Neural progenitor cell (in vitro differentiated cells): ENCODE data around the gene ART1. TPM values are rescaled to one million over a fixed set of nuclear protein-coding genes. Genes with fewer than 3 reads are reported as not detected.
"Not testable (repeated sequence)": the region's sequence is repeated elsewhere in the genome, so short reads cannot be mapped to it uniquely, and the experiment has no call there.

Source experiments
- DNase-seq: peaks from one replicate; pipeline ENCODE4 v3.0.0-alpha.2; 2016; ENCODE audit warnings: low spot score
- H2AFZ ChIP-seq: fragments of 200-600 bp; sonication (generic); replicated peaks from 2 replicates; pipeline ENCODE4 v1.6.1; 2016; ENCODE audit warnings: antibody characterized with exemption
- H3F3A ChIP-seq: fragments of 200-600 bp; sonication (generic); 2 replicates; pipeline ENCODE4 v1.6.1; 2016; ENCODE audit warnings: antibody characterized with exemption, low read depth
- H3K27ac ChIP-seq: fragments of 200-600 bp; sonication (generic); 2 replicates; pipeline ENCODE4 v1.5.1; 2016; ENCODE audit warnings: mild to moderate bottlenecking
- H3K27me3 ChIP-seq: fragments of 200-600 bp; sonication (generic); 2 replicates; pipeline ENCODE4 v1.6.1; 2016; ENCODE audit warnings: mild to moderate bottlenecking, moderate library complexity
- H3K36me3 ChIP-seq: fragments of 200-600 bp; sonication (generic); 2 replicates; pipeline ENCODE4 v1.5.1; 2016
- H3K4me1 ChIP-seq: fragments of 200-600 bp; sonication (generic); 2 replicates; pipeline ENCODE4 v1.6.1; 2016; ENCODE audit warnings: mixed run types
- H3K4me2 ChIP-seq: fragments of 200-600 bp; sonication (generic); 2 replicates; pipeline ENCODE4 v1.6.1; 2016
- H3K4me3 ChIP-seq: fragments of 200-600 bp; sonication (generic); 2 replicates; pipeline ENCODE4 v1.5.1; 2016
- H3K79me2 ChIP-seq: fragments of 200-600 bp; sonication (generic); 2 replicates; pipeline ENCODE4 v1.6.1; 2016; ENCODE audit warnings: low read depth
- H3K9ac ChIP-seq: fragments of 200-600 bp; sonication (generic); 2 replicates; pipeline ENCODE4 v1.6.1; 2016
- H3K9me3 ChIP-seq: fragments of 200-600 bp; sonication (generic); 2 replicates; pipeline ENCODE4 v1.5.1; 2016; ENCODE audit warnings: low read depth
- H4K20me1 ChIP-seq: fragments of 200-600 bp; sonication (generic); 2 replicates; pipeline ENCODE4 v1.6.1; 2016; ENCODE audit warnings: low read depth
- H3K27ac Mint-ChIP-seq: 3 replicates; pipeline ENCODE4 v1.8.0; 2021; ENCODE audit warnings: mixed read lengths
- H3K27me3 Mint-ChIP-seq: 2 replicates; pipeline ENCODE4 v1.8.0; 2022; ENCODE audit warnings: low read depth, mild to moderate bottlenecking, inconsistent platforms, moderate library complexity, mixed read lengths; ENCODE audit not compliant: insufficient read depth
- H3K36me3 Mint-ChIP-seq: 3 replicates; pipeline ENCODE4 v1.8.0; 2021; ENCODE audit warnings: mixed read lengths
- H3K4me1 Mint-ChIP-seq: 3 replicates; pipeline ENCODE4 v1.8.0; 2021; ENCODE audit warnings: mixed read lengths
- H3K4me3 Mint-ChIP-seq: 3 replicates; pipeline ENCODE4 v1.8.0; 2021; ENCODE audit warnings: mild to moderate bottlenecking, moderate library complexity, mixed read lengths
- H3K9me3 Mint-ChIP-seq: 3 replicates; pipeline ENCODE4 v1.8.0; 2020; ENCODE audit warnings: mixed read lengths
- CTCF ChIP-seq: fragments of 200-600 bp; sonication (generic); IDR thresholded peaks from 2 replicates; pipeline ENCODE4 v1.5.1; 2017; ENCODE audit warnings: antibody characterized with exemption, mild to moderate bottlenecking
- EZH2 ChIP-seq: fragments of 200-600 bp; sonication (generic); IDR thresholded peaks from 2 replicates; pipeline ENCODE4 v1.6.1; 2017; ENCODE audit warnings: antibody characterized with exemption, mild to moderate bottlenecking, moderate library complexity
- EZH2phosphoT487 ChIP-seq: fragments of 200-600 bp; sonication (generic); IDR thresholded peaks from 2 replicates; pipeline ENCODE4 v1.6.1; 2017; ENCODE audit warnings: antibody characterized with exemption
- total RNA-seq: library from RNA; depleted of rRNA; stranded (reverse); fragments of >200 nt; gene quantifications from 2 replicates; pipeline ENCODE4 v1.2.3, GENCODE V29; 2015; ENCODE audit warnings: low replicate concordance

The ART1 gene
- total RNA-seq, 1 donor from 2014 or later, result not detected

- H3K4me3 Mint-ChIP-seq, result no peak overlapping the region
- H3K27me3 Mint-ChIP-seq, result no peaks in the 10 kb centered on the region
- TF ChIP-seq CTCF (no peak), EZH2 (no peak), EZH2phosphoT487 (no peak)
- Histone ChIP-seq H3K4me3 (no peak overlapping the region), H3K4me2 (no peak overlapping the region), H3K36me3 (no peaks in the 10 kb centered on the region), H2AFZ (no peak overlapping the region), H3F3A (peaks cover 17% of the 10 kb centered on the region), H3K9me3 (no peaks in the 10 kb centered on the region), H3K27me3 (no peaks in the 10 kb centered on the region), H4K20me1 (no peaks in the 10 kb centered on the region), H3K4me1 (peaks cover 5% of the 10 kb centered on the region), H3K27ac (no peak overlapping the region), H3K9ac (no peak overlapping the region), H3K79me2 (no peaks in the 10 kb centered on the region)
- H3K4me1 Mint-ChIP-seq, result peaks cover 21% of the 10 kb centered on the region
- no peaks in the 10 kb centered on the region for H3K36me3 Mint-ChIP-seq
- peaks cover 7% of the 10 kb centered on the region for H3K9me3 Mint-ChIP-seq
- no peak for DNase-seq
- H3K27ac Mint-ChIP-seq, result no peak overlapping the region
Observed at GRCh38 chr11:3645552-3645951, 624 bp downstream of the ART1 start.

- H3K4me2 ChIP-seq, H2AFZ ChIP-seq, H3K27me3 Mint-ChIP-seq, H3K9me3 ChIP-seq, H3K4me3 ChIP-seq, DNase-seq, H3K36me3 Mint-ChIP-seq, H3K79me2 ChIP-seq, H3K4me1 ChIP-seq, H3K9me3 Mint-ChIP-seq, H3K4me3 Mint-ChIP-seq, H4K20me1 ChIP-seq, H3K27ac Mint-ChIP-seq, H3K9ac ChIP-seq, H3K36me3 ChIP-seq, H3F3A ChIP-seq, H3K27ac ChIP-seq, H3K27me3 ChIP-seq: not testable (repeated sequence)
- peaks cover 18% of the 10 kb centered on the region for H3K4me1 Mint-ChIP-seq
Observed at GRCh38 chr11:3648843-3649242, 3.9 kb downstream of the ART1 start.

- H3K27me3 ChIP-seq, H3K36me3 ChIP-seq, H3K4me3 Mint-ChIP-seq, H3K27ac Mint-ChIP-seq, H2AFZ ChIP-seq, H3K36me3 Mint-ChIP-seq, H3F3A ChIP-seq, H3K4me3 ChIP-seq, H4K20me1 ChIP-seq, H3K79me2 ChIP-seq, H3K27me3 Mint-ChIP-seq, DNase-seq, H3K9me3 Mint-ChIP-seq, H3K4me2 ChIP-seq, H3K9me3 ChIP-seq, H3K4me1 ChIP-seq, H3K27ac ChIP-seq, H3K9ac ChIP-seq: not testable (repeated sequence)
- H3K4me1 Mint-ChIP-seq, result peaks cover 18% of the 10 kb centered on the region
Observed at GRCh38 chr11:3649374-3649773, 4.4 kb downstream of the ART1 start.

GRCh38 chr11:3652514-3652913 lies 7.6 kb downstream of the ART1 start:
- not testable (repeated sequence) for H3K4me3 Mint-ChIP-seq, H3K27me3 Mint-ChIP-seq, H3K79me2 ChIP-seq, H3K27ac ChIP-seq, H2AFZ ChIP-seq, H3F3A ChIP-seq, DNase-seq, H3K36me3 ChIP-seq, H3K4me3 ChIP-seq, H3K9ac ChIP-seq, H4K20me1 ChIP-seq, H3K9me3 ChIP-seq, H3K27ac Mint-ChIP-seq, H3K36me3 Mint-ChIP-seq, H3K9me3 Mint-ChIP-seq, H3K4me1 ChIP-seq, H3K4me2 ChIP-seq, H3K27me3 ChIP-seq
- peaks cover 18% of the 10 kb centered on the region for H3K4me1 Mint-ChIP-seq

GRCh38 chr11:3655547-3655946 lies 10.6 kb downstream of the ART1 start:
- no peak for DNase-seq
- H3K27ac Mint-ChIP-seq, result no peak overlapping the region
- no peaks in the 10 kb centered on the region for H3K36me3 ChIP-seq
- peaks cover 4% of the 10 kb centered on the region for H3K4me1 Mint-ChIP-seq
- H3K4me3 Mint-ChIP-seq, result no peak overlapping the region
- H3K27ac ChIP-seq, result no peak overlapping the region
- no peaks in the 10 kb centered on the region for H4K20me1 ChIP-seq
- H3K4me3 ChIP-seq, result no peak overlapping the region
- no peaks in the 10 kb centered on the region for H3K27me3 ChIP-seq
- no peaks in the 10 kb centered on the region for H3K79me2 ChIP-seq
- H3K4me2 ChIP-seq, result no peak overlapping the region
- H3K4me1 ChIP-seq, result no peaks in the 10 kb centered on the region
- peaks cover 2% of the 10 kb centered on the region for H3K27me3 Mint-ChIP-seq
- H3K36me3 Mint-ChIP-seq, result no peaks in the 10 kb centered on the region
- no peak for TF ChIP-seq EZH2
- TF ChIP-seq EZH2phosphoT487, result no peak
- no peak for TF ChIP-seq CTCF
- H3K9ac ChIP-seq, result no peak overlapping the region
- H3K9me3 Mint-ChIP-seq, result no peaks in the 10 kb centered on the region
- H3F3A ChIP-seq, result no peaks in the 10 kb centered on the region
- H2AFZ ChIP-seq, result peak overlapping the region; percentile 34
- H3K9me3 ChIP-seq, result no peaks in the 10 kb centered on the region

GRCh38 chr11:3657331-3657730 lies 12.4 kb downstream of the ART1 start:
- not testable (repeated sequence) for H3K27ac ChIP-seq, H3K4me1 ChIP-seq, H3F3A ChIP-seq, DNase-seq, H3K4me1 Mint-ChIP-seq, H3K4me2 ChIP-seq, H3K9me3 ChIP-seq, H2AFZ ChIP-seq, H3K27me3 Mint-ChIP-seq, H3K27ac Mint-ChIP-seq, H4K20me1 ChIP-seq, H3K79me2 ChIP-seq, H3K36me3 ChIP-seq, H3K9me3 Mint-ChIP-seq, H3K36me3 Mint-ChIP-seq, H3K4me3 ChIP-seq, H3K27me3 ChIP-seq, H3K9ac ChIP-seq, H3K4me3 Mint-ChIP-seq
